HEK293T (cell line): ENCODE results near the gene ZDHHC19.

Source experiments
- ARNT ChIP-seq: fragments of 450-650 bp; IDR thresholded peaks from 2 replicates; pipeline ENCODE4 v1.6.1; 2017; ENCODE audit warnings: mild to moderate bottlenecking
- BHLHE40 ChIP-seq: fragments of 450-650 bp; IDR thresholded peaks from 2 replicates; pipeline ENCODE4 v1.6.1; 2016; ENCODE audit warnings: mild to moderate bottlenecking, moderate library complexity, borderline replicate concordance
- ELF4 ChIP-seq: fragments of 450-650 bp; IDR thresholded peaks from 2 replicates; pipeline ENCODE4 v1.6.1; 2017; ENCODE audit warnings: antibody characterized with exemption
- FOXA1 ChIP-seq: fragments of 450-650 bp; IDR thresholded peaks from 2 replicates; pipeline ENCODE4 v1.6.1; 2016; ENCODE audit warnings: mild to moderate bottlenecking
- FOXM1 ChIP-seq: fragments of 450-650 bp; IDR thresholded peaks from 2 replicates; pipeline ENCODE4 v1.6.1; 2017; ENCODE audit warnings: mild to moderate bottlenecking, borderline replicate concordance
- HDGF ChIP-seq: fragments of 450-650 bp; IDR thresholded peaks from 2 replicates; pipeline ENCODE4 v1.6.1; 2017; ENCODE audit warnings: antibody characterized with exemption, borderline replicate concordance
- L3MBTL2 ChIP-seq: fragments of 450-650 bp; conservative IDR thresholded peaks from 2 replicates; pipeline ENCODE4 v1.6.1; 2016; ENCODE audit warnings: mild to moderate bottlenecking
- LEF1 ChIP-seq: fragments of 450-650 bp; IDR thresholded peaks from 2 replicates; pipeline ENCODE4 v1.6.1; 2017; ENCODE audit warnings: mild to moderate bottlenecking, borderline replicate concordance
- NFRKB ChIP-seq: fragments of 450-650 bp; IDR thresholded peaks from 2 replicates; pipeline ENCODE4 v1.6.1; 2016; ENCODE audit warnings: mild to moderate bottlenecking, moderate library complexity
- SP1 ChIP-seq: fragments of 450-650 bp; IDR thresholded peaks from 2 replicates; pipeline ENCODE4 v1.6.1; 2017
- SUZ12 ChIP-seq: fragments of 450-650 bp; IDR thresholded peaks from 2 replicates; pipeline ENCODE4 v1.6.1; 2016; ENCODE audit warnings: mild to moderate bottlenecking
- TARDBP ChIP-seq: fragments of 450-650 bp; IDR thresholded peaks from 2 replicates; pipeline ENCODE4 v1.6.1; 2016
- ZNF384 ChIP-seq: fragments of 450-650 bp; IDR thresholded peaks from 2 replicates; pipeline ENCODE4 v1.6.1; 2016

GRCh38 chr3:196194542-196194915 is 16.7 kb downstream of the ZDHHC19 start:
- TF ChIP-seq SP1 (no peak), HDGF (no peak), ELF4 (no peak), TARDBP (no peak), L3MBTL2 (no peak), BHLHE40 (no peak), FOXA1 (no peak), ZNF384 (no peak), ARNT (no peak), SUZ12 (no peak), LEF1 (no peak), NFRKB (no peak), FOXM1 (no peak)
